ENCODE data around the gene ADD3. TPM values are rescaled to one million over a fixed set of nuclear protein-coding genes. Genes with fewer than 3 reads are reported as not detected.

Gene ADD3
- total RNA-seq, 6 experiments from 2014 or later = 11.7 to 71.3 (median 16.2) TPM

GRCh38 chr10:110074758-110075671 is 67.2 kb downstream of the ADD3 start:
- WGBS (ENCODE audit: insufficient coverage, low coverage, low lambda C conversion rate, missing lambda C conversion rate) = 94% methylated on average over 2 of the region's 2 CpGs
- Histone ChIP-seq H3K36me3 (no peaks in the 10 kb centered on the region), H3K27me3 (no peaks in the 10 kb centered on the region), H3K9me3 (no peaks in the 10 kb centered on the region), H3K27ac (peak overlapping the region in 2 of 3 donors; percentile 6 to 26), H3K4me1 (peaks cover 0 to 13% (median 4%) of the 10 kb centered on the region in 4 donors), H3K4me3 (no peak overlapping the region)
- DNase-seq (no peak), ATAC-seq (no peak)
- TF ChIP-seq POLR2A (IDR thresholded peaks at IDR 0.05) (no peak), CTCF (IDR thresholded peaks at IDR 0.05) (no peak)
- intact Hi-C loops (cut with DNase I) = no loop called here

GRCh38 chr10:110075686-110076085 is 67.9 kb downstream of the ADD3 start:
- TF ChIP-seq POLR2A (IDR thresholded peaks at IDR 0.05) = no peak
- no peak for TF ChIP-seq CTCF (IDR thresholded peaks at IDR 0.05)
- intact Hi-C loops (cut with DNase I) = no loop called here
- Histone ChIP-seq H3K9me3 (no peaks in the 10 kb centered on the region), H3K36me3 (no peaks in the 10 kb centered on the region), H3K4me1 (peaks cover 0 to 13% (median 4%) of the 10 kb centered on the region in 4 donors), H3K4me3 (no peak overlapping the region), H3K27ac (peak overlapping the region in 2 of 3 donors; percentile 37 to 56), H3K27me3 (no peaks in the 10 kb centered on the region)
- no peak for ATAC-seq
- DNase-seq = no peak

GRCh38 chr10:110076559-110077318 is 69.0 kb downstream of the ADD3 start:
- H3K27ac ChIP-seq = peak overlapping the region in 2 of 3 donors; percentile 37 to 56
- H3K36me3 ChIP-seq = no peaks in the 10 kb centered on the region
- peaks cover 0 to 14% (median 4%) of the 10 kb centered on the region in 4 donors for H3K4me1 ChIP-seq
- no peaks in the 10 kb centered on the region for H3K9me3 ChIP-seq
- DNase-seq = no peak
- intact Hi-C loops (cut with DNase I) = no loop called here
- H3K27me3 ChIP-seq = no peaks in the 10 kb centered on the region
- H3K4me3 ChIP-seq = no peak overlapping the region
- TF ChIP-seq POLR2A (IDR thresholded peaks at IDR 0.05) (no peak), CTCF (IDR thresholded peaks at IDR 0.05) (no peak)
- ATAC-seq = peak; percentile 84 to 90 (median 86)

GRCh38 chr10:110077436-110078130 is 69.8 kb downstream of the ADD3 start:
- no peaks in the 10 kb centered on the region for H3K27me3 ChIP-seq
- peak overlapping the region in 2 of 3 donors; percentile 37 to 56 for H3K27ac ChIP-seq
- H3K4me1 ChIP-seq = peaks cover 0 to 18% (median 4%) of the 10 kb centered on the region in 4 donors
- H3K36me3 ChIP-seq = no peaks in the 10 kb centered on the region
- no peak overlapping the region for H3K4me3 ChIP-seq
- ATAC-seq (no peak), DNase-seq (no peak)
- intact Hi-C loops (cut with DNase I) = no loop called here
- H3K9me3 ChIP-seq = no peaks in the 10 kb centered on the region
- WGBS (ENCODE audit: insufficient coverage, low coverage, low lambda C conversion rate, missing lambda C conversion rate) = 50% methylated on average over 5 of the region's 5 CpGs
- TF ChIP-seq POLR2A (IDR thresholded peaks at IDR 0.05) = no peak
- no peak for TF ChIP-seq CTCF (IDR thresholded peaks at IDR 0.05)

Data from right lobe of liver (tissue), 6 donors.